Caki2 (cell line): Measurements from ENCODE around the gene CCDC34. TPM values are rescaled to one million over a fixed set of nuclear protein-coding genes. Genes with fewer than 3 reads are reported as not detected.

Experiments
- DNase-seq: peaks from one replicate; pipeline ENCODE4 v3.0.0-alpha.2; 2015; ENCODE audit warnings: low read depth
- in situ Hi-C: cut with HindIII; loops from 2 replicates; pipeline ENCODE4 v1.10.0; 2016; ENCODE audit warnings: low sequenced_read_pairs, low pct_unique_long_range_greater_than_20kb, mixed read lengths
- total RNA-seq: library from RNA; depleted of rRNA; stranded (reverse); fragments of >200 nt; shearing (Covaris generic); gene quantifications from 2 replicates; pipeline ENCODE4 v1.2.3, GENCODE V29; 2014; ENCODE audit warnings: low replicate concordance

Gene CCDC34
- total RNA-seq, 1 experiment from 2014 or later, result 16.8 TPM

DNA sequence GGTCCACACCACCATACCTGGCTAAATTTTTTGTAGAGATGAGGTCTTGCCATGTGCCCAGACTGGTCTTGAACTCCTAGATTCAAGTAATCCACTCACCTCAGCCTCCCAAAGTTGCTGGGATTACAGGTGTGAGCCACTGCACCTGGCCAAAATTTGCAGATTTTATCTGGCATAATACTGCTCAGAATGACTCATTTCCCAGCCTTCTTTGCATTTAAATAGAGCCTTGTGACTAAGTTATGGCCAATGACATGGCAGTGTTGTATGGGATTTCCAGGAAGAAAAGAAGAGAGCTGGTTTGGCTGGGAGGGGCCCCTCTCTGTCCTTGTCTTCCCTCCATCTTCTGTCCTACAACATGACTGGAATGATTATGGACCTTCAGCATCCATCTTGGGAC, 55.8 kb downstream of the CCDC34 start:
- no peak for DNase-seq
- in situ Hi-C loops, result no loop called here

DNA sequence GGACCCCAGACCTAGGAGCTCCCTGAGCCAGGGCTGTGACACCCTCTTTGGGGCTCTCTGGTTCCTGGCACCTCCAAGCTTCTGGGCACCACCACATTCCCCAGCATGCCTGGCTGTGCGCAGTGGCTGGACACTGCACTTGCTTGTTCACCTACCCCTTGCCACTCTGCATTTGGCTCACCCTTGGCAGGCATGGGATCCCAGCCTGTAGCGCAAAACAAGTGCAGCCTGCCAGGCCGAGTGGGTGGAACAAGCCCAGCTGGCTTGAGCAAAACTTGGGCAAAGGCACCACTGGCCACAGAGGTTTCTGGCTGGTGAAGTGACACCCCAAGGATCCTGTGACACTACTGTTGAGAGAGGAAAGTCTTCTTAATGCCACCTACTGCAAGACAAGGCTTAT, 57.3 kb downstream of the CCDC34 start:
- in situ Hi-C loops, result no loop called here
- no peak for DNase-seq

DNA sequence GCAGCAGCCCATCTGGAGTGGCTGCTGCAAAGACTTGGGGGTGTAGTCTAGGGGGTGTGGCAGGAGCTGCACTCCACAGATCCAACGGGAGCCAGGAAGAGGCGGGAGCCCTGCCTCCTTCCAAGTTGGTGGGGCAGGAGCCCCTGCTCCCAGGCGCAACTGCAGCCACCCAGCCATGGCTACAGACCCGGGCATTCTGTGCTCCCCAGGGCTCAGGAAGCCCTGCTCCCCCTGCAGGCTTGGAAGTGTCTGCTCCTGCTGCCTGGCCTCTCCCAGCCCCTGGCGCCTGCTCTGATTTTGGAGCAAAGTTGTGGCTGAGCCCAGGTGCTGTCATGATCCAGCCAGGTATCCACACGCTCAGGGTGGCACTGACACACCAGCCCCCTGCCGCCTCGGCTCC, 58.5 kb downstream of the CCDC34 start:
- in situ Hi-C loops, result no loop called here
- DNase-seq, result no peak

DNA sequence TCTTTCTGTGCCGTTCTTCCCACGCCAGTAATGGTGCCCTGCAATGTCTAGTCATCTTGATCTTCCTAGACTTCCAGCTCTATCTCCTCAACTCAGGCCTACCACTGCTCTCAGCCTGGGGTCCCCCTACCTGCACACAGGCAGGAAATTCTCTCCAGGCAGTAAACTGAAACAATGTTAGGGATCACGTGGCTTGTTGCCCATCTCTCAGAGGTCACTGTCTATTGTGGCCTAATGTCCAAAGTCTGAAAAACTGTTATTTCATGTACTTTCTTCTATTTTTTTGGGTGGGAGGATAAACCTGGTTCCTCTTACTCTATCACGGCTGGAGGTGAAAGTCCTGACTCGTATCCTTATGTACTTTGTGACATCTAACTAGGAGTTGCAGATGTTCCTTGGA, 59.1 kb downstream of the CCDC34 start:
- in situ Hi-C loops, result no loop called here
- no peak for DNase-seq

DNA sequence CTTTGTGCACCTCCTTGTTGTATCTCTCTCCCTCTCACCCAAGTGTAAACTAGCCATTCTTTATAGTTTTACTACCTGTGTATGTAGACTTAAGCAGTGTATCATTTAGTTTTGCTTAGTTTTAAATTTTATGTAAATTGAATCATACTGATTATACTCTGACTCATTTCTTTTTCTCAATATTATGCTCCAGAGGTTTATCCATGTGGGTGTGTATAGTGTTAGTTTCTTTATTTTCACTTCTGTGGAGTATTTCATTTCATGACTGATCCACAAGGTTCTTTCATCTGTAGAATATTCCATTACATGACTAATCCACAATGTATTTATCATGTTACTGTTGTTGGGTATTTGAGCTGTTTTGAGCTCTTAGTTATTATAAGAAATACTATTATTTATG, 62.0 kb downstream of the CCDC34 start:
- no peak for DNase-seq
- in situ Hi-C loops, result no loop called here

DNA sequence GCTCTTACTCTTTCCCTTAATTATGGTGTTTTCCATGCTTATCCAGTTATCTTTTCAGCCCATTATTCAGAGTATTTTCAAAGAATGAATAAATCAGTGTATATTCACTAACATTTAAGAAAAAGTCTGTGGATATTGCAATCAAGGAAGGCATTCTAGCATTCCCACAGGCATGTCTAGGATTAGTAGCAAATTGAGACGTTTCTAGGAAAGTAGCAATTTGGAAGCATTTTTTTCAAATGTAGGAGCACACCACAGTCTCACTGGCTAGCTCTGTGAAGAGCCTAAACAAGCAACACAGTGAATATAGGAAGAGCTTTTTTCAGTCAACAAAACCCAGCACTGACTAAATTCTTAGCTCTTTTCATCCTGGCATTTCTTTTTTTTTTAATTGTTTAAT, 65.4 kb downstream of the CCDC34 start:
- DNase-seq, result no peak
- in situ Hi-C loops, result loop anchor here (25.0 kb wide), 1 partner anchor 110 kb away; no protein-coding TSS in a partner anchor

DNA sequence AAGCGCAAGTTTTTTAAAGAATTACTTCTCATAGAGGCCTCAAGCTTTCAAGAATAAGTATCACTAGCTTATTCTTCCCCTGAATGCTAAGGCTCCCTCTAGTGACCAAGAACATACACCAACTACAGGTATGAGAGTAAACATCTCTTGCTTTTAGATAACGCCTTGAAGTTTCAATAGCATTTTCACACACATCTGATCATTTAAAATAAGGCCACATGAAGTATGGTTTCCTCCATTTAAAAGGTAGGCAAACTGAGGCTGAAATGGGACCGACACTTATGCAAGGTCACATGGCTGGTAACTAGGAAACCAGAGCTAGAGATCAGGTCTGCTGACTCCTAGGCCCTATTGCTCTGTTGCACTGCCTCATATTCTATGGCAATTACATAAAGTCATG, 66.5 kb downstream of the CCDC34 start:
- in situ Hi-C loops, result loop anchor here (25.0 kb wide), 1 partner anchor 109 kb away; no protein-coding TSS in a partner anchor
- peak; percentile 47 for DNase-seq

DNA sequence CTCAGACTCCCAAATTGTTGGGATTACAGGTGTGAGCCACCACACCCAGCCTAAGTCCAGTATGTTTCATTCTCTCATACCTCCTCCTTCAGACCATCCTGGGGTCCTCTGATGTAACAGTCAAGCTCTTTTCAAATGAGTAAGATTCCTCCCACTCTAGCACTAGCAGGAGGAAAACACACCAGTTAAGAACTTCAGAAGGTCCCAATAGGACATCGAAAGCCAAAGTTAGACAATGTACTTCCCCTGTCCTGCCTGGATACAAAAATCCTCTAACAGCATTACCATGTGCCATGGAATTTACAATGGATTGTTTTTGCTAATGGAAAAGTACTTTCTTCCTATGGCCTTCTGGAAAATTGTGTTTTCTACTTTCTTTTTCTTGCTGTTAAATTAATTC, 67.1 kb downstream of the CCDC34 start:
- in situ Hi-C loops, result loop anchor here (25.0 kb wide), 1 partner anchor 109 kb away; no protein-coding TSS in a partner anchor
- DNase-seq, result no peak

DNA sequence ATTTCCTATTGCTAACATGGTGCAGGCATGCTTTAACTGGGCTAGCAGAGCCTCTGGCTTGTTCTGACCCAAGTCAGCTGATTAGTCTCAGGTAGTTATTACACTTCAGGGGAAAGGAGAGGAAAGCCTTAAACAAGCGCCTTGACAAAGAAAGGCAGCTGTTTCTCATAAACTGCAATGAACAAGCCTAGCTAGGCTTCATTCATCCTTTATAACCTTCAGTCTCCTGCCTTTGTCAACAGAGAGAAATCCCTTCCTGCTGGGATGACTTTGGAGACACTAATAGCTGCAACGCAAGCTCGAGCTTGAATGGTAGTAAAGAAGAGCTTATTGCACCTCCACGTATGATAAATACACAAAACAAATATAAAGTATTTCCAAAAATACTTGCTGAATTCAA, 68.4 kb downstream of the CCDC34 start:
- in situ Hi-C loops, result loop anchor here (25.0 kb wide), 1 partner anchor 107 kb away; no protein-coding TSS in a partner anchor
- DNase-seq, result no peak

DNA sequence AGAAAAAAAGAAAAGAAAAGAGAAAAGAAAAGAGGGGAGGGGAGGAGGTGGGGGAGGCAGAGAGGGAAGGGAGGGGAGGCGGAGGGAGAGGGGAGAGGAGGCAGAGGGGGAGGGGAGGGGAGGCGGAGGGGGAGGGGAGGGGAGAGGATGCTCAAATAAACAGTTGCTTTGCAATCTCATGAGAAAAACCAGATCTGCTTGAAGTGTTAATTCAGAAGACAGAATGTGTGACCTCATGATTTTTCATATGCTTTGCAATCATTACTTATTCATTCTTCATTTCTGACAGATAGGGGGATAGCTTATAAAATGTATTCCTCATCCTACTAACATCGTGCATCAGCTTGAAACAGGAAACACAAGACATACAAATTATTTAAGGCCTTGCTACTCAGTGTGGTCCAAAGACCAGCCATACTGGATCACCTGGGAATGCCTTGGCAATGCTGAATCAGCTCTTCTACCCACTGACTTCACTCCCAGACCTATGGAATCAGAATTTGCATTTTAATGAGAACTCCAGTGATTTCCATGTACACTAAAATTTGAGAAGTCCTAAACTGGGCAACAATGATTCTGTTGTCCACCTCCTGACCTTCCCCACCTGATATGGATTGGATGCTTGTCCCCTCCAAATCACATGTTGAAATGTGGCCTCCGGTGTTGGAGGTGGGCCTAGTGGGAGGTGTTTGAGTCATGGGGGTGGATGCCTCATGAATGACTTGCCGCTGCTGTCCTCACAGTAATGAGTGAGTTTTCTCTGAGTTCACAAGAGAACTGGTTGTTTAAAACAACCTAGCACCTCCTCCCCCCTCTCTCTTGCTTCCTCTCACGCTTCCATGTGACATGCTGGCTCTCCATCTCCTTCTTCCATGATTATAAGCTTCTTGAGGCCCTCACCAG, 69.2 kb downstream of the CCDC34 start:
- no peak for DNase-seq
- in situ Hi-C loops, result loop anchor here (25.0 kb wide), 1 partner anchor 106 kb away; no protein-coding TSS in a partner anchor

DNA sequence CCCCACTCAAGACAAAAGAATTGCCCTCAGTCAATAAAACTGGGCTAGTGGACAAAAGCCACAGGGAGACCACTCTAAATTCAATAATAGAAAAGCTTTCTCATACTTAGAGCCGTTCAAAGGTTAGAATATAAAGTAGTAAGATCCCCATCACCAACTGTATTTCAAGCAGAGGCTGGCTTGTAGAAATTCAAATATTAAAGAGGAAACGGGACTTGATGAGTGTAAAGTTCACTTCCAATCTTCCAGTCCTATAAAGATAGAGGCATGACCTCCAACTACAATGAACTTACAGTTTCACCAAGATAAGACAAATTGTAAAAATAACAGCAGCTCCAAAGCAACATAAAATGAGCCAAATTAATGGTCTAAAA, 70.4 kb downstream of the CCDC34 start:
- no peak for DNase-seq
- in situ Hi-C loops, result loop anchor here (25.0 kb wide), 1 partner anchor 105 kb away; no protein-coding TSS in a partner anchor

DNA sequence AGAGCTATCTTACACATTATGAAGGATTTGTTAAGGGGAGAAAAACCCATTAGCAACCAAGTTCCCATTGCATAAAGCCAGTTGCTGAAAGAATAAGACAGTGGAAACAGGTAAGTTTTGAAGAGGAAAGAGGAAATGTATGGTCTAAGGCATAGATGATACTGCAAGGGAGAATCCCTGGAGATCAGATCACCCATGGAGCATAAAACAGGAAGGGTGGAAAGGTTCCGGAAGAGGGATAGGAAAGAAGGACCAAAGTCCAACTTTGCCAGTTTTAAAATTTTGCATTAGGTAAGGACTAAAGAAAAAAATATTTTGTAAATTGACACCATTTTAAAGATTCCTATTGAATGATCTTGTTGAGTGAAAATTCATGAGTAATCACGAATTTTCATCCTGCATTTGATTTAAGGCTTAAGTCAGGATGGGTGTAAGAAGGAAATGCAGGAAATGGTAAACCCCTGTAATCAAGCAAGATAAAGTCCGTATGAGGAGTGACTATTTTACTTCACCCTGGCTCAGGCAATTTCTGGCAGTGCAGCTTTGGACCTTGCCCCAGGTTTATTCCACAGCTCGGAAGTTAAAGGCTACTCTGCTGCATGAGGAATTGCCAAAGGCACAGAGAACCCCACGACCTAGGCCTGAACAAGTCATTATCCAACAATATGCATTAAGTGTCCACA, 70.9 kb downstream of the CCDC34 start:
- DNase-seq, result no peak
- in situ Hi-C loops, result loop anchor here (25.0 kb wide), 1 partner anchor 105 kb away; no protein-coding TSS in a partner anchor

DNA sequence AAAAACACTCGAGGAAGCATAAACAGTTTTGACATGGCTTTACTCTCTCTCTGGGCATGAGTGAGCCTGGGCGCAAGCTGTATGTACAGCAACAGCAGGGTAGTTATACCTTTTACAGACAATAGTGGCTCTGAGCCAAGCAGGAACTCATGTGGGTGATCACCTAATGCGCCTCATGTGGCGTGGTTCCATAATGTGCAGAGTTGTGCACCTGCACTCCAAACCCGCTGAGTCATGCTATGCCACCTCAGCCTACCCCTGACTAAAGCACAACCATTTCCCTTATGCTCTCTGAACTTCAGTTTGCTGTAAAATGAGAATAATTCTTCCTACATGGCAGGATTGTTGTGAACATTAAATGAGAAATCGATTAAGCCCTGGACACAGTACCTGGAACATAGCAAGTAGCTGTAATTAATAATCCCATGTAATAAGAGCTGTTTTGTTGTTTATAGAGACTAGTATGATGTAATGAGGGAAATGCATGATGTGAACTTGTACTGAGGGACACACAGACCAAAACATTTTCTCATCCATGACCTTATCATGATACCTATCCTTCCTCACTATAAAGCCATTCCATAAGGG, 71.6 kb downstream of the CCDC34 start:
- in situ Hi-C loops, result loop anchor here (25.0 kb wide), 1 partner anchor 104 kb away; no protein-coding TSS in a partner anchor
- DNase-seq, result peak; percentile 36

DNA sequence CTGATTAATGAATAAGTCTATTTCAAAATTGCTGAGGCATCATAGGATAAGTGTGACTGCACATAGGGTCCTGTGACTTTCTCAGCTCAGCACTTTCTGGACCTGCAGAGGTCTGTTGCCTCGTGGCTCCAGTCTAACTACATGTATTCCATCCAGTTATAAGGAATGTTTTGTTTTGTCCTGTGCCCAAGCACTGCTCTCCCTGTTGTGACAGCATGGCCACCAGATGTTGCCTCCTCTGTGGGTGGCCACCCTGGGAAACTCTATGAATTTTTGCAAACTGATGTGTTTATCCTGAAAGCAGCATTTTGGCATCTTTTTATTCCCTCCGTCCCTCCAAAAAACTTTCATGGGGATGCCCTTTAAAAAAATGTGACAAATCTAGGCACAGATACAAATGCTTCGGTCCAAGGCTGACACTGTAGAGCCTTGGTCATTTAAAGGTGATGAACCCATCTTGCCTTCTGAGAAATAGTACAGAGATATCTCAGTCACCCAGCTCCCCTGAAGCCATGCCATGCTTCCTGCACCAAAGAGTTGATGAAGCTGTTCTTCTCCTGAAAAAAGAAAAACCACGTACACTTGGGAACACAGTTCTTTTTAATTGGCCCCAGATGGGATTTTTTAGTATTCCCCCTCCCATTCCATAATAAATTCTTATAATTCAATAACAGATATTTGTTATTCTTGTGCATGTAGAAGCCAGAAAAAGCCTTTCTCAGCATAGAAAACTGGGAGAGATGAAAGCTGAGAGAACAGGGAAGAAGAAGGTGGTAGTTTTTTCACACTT, 72.6 kb downstream of the CCDC34 start:
- DNase-seq, result no peak
- in situ Hi-C loops, result loop anchor here (25.0 kb wide), 1 partner anchor 103 kb away; no protein-coding TSS in a partner anchor
